ENCODE results near the gene LRRN2.

DNA sequence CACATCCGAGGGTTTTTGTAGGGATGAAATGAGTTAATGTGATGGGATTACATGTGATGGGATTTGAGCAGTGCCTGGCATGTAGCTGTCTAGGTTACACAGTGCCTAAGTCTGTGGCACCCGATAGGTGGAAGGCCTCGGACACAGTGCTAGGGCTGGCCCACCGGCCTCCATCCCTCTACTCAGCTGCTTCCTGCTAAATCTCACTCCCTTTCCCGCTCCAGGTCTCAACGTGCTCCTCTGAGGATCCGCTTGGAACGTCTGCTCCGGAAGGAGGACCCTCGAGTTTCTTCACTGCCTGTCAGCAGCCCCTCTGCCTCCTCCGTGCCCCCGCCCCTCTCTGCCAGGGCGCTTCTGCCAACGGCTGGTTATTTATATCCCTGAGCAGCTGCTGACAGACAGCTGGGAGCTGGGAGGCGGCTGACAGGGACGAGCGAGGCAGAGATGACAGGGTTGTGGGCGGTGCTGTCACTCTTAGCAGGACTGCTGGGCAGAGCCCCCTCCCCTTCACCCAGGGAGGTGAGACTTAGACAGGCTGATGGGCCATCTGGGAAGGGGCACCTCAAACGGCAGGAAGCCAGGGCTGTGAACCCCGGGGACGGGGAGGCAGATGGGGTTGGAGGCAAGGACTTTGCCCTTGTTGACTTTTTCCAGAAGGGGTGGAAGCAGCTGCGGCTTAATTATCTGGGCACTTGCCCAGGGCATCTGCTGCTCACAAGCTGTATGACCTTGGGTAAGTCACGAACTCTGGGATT, 26.6 kb upstream of the LRRN2 start:
- TF ChIP-seq, protein P1, sequence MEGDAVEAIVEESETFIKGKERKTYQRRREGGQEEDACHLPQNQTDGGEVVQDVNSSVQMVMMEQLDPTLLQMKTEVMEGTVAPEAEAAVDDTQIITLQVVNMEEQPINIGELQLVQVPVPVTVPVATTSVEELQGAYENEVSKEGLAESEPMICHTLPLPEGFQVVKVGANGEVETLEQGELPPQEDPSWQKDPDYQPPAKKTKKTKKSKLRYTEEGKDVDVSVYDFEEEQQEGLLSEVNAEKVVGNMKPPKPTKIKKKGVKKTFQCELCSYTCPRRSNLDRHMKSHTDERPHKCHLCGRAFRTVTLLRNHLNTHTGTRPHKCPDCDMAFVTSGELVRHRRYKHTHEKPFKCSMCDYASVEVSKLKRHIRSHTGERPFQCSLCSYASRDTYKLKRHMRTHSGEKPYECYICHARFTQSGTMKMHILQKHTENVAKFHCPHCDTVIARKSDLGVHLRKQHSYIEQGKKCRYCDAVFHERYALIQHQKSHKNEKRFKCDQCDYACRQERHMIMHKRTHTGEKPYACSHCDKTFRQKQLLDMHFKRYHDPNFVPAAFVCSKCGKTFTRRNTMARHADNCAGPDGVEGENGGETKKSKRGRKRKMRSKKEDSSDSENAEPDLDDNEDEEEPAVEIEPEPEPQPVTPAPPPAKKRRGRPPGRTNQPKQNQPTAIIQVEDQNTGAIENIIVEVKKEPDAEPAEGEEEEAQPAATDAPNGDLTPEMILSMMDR (IDR thresholded peaks at IDR 0.05; ENCODE audit: low read depth, low read length): no peak
- TF ChIP-seq POLR2A (IDR thresholded peaks at IDR 0.05; ENCODE audit: extremely low read depth, insufficient read length): no peak
